ENCODE data around the gene TUBA1A. TPM values are rescaled to one million over a fixed set of nuclear protein-coding genes. Genes with fewer than 3 reads are reported as not detected.
"Not testable (repeated sequence)": the region's sequence is repeated elsewhere in the genome, so short reads cannot be mapped to it uniquely, and the experiment has no call there.

The TUBA1A gene
- total RNA-seq, 1 experiment from 2014 or later = 523 TPM

DNA sequence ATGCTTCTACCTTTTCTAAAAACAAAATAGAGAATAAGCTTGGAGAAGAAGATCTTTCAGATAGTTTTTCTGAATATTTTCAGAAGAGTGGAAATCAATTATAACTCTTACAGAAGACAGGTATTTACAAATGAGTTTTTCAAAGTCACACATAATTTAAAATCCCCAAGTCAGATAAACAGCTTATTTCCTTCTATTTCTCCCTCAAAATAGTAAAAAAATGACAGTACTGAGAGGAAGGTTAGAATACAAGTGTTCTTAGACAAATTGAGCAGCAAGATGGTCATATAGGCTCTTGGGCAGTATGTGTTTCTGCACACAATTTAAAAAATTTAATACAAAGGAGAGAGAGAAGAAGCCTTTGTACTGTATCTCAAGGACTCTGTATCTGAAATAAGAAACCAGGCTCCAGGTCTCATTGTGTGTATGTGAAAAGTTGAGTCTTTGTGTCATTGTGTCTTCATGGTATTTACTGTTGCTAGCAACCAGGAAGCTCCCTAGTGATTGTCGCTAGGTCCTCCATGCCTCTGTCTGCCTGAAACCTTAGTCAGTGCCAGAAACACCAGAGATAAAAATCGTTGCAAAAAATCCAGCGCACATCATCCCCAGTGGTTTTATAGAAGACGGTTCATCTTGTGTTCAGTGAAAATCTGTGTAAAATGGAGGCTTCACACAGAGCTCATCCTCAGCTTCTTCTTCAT is 12.9 kb upstream of the TUBA1A start:
- peak; percentile 20 for DNase-seq (ENCODE audit: low spot score)

DNA sequence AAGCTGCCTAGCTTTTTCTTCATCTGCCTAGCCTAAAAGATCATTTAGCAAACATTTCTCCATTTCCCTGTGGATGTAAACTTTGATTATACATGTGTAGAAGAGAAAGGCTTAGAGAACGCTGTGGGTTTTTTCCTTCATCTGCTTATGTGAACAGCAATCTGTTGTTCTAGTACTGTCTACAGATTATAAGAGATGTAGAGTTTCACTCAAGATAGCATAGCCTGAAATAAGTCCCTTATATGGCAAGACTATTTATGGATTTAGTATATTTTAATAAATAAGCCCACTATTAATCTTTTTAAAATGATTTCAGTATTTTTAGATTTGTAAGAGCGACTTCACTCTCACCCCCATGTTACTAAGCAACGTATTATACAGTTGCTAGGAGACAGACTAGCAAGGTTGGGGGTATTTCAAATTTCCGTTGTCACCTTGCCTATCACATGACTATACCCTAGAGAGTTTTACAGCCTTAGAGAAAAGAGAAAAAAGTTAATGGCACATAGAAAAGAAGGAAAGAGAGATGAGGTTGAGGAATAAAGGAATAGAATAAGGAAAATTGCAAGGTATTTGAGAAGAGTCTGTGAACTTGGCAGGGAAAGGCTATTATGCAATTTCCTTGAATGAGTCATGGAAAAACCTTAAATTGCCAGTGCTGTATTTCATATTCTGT is 12.2 kb upstream of the TUBA1A start:
- DNase-seq (ENCODE audit: low spot score) = peak; percentile 73

DNA sequence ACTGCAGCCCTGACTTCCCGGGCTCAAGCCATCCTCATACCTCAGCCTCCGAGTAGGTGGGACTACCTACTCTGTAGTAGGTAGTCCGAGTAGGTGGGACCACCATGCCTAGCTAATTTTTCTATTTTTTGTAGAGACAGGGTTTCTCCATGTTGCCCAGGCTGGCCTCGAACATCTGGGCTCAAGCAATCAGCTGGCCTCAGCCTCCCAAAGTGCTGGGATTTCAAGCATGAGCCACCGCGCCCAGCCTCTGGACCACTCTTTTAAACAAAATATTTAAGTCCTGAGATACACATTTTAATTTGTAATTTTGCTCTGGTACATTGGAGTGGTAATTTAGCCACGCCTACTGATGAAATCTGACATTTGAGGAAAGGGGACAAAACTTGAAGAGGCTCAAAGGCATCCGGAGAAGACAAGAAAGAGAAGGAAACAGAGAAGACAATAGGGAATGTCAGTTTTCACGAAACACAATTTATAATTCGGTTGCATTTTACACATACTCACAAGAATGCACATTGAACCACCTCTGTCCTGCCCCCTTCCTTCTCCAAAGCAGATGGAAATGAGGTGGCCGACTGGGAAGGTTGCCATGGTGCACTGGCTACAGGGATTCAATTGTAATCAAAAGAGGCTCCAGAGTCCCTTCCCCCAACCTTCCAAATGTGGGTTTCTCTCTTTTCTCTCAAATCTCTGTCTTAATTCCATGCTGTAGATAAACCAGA is 9.7 kb upstream of the TUBA1A start:
- peak; percentile 70 for DNase-seq (ENCODE audit: low spot score)

DNA sequence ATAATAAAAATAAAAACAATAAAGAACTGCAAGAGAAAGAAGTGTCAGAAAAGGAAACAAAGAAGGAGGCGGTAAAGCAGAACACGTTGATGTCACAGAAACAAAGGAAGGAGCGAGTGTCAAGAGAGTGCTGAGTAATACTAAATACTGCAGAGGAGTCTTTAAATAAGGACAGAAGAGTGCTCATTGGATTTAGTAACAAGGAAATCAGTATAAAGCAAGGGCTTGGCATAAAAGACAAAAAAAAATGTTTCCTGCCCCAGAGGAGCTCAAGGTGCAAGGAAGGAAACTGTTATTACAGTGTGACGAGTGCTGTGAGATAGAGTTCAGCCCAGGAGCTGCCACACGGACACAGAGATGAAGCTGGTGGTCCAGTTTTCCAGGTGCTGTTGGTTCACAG is 8.4 kb upstream of the TUBA1A start:
- no peak for DNase-seq (ENCODE audit: low spot score)

DNA sequence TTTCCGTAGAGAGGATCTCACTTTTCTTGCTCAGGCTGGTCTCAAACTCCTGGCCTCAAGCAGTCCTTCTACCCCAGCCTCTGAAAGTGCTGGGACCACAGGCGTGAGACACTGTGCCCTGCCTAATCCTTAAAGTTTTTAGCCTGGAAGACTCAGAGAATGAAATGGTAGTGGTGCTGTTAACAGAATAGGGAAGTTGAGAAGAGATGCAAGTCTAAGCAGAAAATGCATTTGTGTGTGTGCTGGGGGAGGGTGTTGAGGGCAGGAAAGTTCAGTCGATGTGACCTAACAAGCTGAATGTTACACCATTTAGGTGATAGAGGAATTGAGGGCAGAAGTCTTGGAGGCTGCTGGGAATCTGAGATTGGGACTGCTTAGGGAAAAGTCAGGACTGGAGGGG is 6.9 kb upstream of the TUBA1A start:
- no peak for DNase-seq (ENCODE audit: low spot score)

DNA sequence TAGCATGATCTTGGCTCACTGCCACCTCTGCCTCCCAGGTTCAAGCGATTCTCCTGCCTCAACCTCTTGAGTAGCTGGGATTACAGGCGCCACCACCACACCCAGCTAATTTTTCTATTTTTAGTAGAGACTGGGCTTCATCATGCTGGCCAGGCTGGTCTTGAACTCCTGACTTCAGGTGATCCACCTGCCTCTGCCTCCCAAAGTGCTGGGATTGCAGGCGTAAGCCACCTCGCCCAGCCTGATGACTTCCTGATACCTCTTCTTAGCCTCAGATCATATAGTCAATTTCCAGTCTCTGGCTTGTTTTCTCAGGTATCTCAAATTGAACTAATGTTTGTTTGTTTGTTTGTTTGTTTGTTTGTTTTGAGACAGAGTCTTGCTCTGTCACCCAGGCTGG is 4.9 kb upstream of the TUBA1A start:
- not testable (repeated sequence) for DNase-seq (ENCODE audit: low spot score)

DNA sequence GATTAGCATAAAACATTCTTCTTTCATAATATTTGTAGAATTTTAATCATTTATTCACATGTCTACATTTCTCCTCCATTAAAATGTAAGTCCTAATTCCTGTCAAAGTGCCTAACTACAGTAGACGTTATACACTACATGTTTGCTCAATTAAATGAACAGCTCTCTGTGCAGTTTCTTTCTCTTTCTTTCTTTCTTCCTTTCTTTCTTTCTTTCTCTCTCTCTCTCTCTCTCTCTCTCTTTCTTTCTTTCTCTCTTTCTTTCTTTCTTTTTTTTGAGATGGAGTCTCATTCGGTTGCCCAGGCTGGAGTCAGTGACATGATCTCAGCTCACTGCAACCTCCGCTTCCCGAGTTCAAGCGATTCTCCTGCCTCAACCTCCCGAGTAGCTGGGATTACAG is 2.6 kb upstream of the TUBA1A start:
- not testable (repeated sequence) for DNase-seq (ENCODE audit: low spot score)

DNA sequence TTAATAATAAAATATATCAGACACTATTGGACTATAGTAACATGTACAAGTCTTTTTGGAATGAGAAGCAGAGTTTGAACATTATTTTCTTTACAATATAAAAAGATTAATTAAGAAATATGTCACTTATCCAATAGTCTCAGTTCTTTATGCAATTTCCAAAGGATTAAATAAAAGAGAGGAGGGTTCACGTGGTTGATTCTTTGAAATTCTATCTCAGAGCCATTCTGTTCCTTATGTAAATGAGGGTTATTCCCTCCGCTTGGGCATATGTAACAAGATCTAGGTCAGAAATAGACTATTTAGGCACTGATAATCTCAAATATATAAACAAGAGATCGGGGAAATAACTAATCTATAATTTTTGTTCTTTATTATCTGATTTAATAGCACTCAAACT is 2.1 kb upstream of the TUBA1A start:
- no peak for DNase-seq (ENCODE audit: low spot score)

DNA sequence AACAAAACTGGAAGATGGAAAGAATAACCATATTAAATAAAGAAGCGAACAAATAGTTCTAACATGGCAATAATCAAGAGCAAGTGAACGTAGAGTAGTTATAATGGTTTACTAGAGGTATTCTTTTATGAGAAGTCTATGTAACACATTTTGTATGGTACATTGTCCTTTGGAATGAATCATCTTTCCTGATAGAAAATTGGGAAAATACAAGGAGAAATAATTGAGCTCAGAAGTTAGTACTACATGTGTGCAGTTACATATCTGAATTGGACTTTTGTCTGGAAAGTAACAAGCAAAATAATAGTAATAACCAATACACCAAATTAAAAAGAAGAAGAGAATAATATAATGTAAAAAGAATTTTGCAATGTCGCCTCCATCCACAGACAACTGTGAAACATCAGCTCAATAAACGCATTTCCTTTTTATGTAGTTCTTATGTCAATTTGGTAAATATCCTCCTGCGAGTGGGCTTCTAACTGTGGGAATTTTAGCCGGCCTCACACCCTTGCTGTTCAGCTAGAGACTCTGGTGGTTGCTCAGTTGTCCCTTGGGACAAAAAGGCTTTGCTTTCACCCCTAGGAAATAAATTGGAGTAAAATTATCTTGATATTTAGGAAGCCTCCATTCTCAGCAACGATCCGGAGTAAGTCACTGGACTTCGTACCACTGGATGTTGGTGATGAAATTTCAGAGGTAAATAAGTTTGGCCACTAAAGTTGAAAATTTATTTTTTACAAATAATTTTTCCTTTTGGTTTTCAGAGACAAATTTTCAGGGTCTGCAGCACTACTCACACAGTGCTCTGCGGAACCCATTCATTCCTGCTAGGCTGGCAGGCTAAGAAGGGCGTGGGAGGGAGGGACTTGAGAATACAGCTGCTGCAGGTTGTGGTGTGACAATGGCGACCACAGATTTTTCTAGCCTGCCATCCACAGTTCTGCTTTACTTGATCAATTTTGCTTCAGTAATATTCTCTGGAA is 1.1 kb upstream of the TUBA1A start:
- DNase-seq (ENCODE audit: low spot score) = no peak

DNA sequence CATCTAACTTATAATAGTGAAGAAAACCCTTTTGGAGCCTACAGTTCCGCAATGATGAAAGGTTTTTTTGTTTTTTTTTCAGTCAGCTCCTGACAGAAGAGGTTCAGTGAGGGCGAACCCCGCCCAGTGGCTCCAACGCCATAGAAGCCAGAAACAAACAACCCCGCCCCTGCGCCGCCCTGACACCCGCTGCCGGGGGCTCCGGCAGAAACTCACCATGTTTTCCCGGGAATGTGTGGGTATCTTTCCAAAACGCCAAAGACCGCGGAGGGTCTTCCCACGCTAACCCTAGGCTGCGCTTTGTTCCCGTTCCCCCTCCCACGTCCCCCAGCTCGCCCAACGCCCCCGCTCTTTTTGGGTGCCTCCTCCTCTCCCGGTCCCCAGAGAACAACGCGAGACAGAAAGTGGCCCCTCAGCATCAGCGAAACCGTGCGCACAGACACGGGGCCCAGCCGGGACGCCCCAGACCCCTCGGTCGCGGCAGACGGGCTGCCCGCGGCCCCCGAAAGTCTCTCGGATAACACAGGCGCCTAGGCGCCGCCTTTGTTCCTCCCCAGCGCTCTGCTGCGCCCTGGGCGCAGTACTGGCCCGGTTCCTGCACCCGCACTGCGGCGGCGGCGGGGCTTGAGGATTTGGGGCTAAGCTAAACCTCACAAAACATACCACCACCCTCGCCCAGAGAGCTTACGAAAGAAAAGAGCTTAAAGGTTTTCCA is 522 bp downstream of the TUBA1A start:
- DNase-seq (ENCODE audit: low spot score) = peak; percentile 43

DNA sequence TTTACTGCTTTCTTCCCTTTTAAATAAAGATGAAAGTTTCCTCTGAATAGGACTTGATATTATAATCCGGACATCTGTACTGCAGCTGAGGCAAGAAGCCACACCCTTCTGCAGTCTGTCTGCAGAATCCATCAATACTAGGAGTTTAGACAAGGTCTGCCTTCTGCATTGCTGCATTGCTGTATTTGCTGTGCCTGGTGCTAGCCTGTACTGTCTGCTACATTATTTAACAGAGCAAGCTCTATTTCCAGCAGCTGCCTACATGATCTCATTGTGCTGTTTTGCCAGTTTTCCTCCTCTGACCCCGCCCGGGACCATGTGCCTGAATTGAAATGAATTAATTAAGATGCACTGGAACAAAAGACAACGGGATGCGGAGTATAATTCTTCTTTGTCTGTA is 1.7 kb downstream of the TUBA1A start:
- DNase-seq (ENCODE audit: low spot score) = no peak

DNA sequence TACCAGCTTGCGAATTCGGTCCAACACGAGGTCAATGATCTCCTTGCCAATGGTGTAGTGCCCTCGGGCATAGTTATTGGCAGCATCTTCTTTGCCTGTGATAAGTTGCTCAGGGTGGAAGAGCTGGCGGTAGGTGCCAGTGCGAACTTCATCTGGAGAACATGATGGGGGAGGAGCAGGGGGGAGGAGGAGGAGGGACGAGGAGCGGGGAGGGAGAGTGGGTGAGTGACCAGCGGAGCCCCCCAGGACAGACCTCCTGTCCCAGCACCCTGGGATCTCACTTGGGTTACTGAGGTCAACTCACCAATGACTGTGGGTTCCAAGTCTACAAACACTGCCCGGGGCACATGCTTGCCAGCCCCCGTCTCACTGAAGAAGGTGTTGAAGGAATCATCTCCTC is 2.6 kb downstream of the TUBA1A start:
- DNase-seq (ENCODE audit: low spot score) = not testable (repeated sequence)

DNA sequence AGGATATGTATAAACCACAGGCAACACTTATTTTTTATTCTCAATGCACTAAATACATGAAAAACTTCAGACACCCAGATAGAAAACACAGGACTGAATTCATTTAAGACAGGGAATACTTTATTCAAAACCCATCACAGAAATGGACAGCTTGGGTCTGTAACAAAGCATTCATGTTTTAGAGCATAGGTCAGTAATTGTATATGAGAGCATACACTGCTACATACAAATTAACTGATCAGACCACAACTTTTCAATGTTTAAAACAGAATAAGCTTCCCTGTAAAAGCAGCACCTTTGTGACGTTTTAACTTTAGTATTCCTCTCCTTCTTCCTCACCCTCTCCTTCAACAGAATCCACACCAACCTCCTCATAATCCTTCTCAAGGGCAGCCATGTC is 4.2 kb downstream of the TUBA1A start:
- DNase-seq (ENCODE audit: low spot score) = not testable (repeated sequence)

DNA sequence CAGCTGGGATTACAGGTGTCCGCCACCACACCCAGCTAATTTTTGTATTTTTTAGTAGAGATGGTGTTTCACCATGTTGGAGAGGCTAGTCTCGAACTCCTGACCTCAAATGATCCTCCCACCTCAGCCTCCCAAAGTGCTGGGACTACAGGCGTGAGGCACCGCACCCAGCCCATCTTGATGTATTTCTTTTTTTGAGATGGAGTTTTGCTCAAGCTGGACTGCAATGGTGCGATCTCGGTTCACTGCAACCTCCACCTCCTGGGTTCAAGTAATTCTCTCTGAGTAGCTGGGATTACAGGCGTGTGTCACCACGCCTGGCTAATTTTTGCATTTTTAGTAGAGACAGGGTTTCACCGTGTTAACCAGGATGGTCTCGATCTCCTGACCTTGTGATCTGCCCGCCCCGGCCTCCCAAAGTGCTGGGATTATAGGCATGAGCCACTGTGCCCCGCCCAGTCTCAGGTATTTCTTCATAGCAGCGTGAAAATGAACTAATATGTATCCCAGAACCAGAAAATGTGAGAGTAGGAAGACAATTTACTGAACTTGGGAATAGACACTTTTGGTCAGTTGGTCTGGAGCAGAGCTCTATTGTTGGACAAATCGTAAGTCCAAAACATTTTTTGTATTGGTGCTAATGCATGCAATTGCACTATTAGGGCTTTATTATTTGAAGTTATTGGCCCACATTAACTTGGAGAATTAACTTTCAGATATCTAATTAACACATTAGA is 5.5 kb downstream of the TUBA1A start:
- DNase-seq (ENCODE audit: low spot score) = not testable (repeated sequence)

DNA sequence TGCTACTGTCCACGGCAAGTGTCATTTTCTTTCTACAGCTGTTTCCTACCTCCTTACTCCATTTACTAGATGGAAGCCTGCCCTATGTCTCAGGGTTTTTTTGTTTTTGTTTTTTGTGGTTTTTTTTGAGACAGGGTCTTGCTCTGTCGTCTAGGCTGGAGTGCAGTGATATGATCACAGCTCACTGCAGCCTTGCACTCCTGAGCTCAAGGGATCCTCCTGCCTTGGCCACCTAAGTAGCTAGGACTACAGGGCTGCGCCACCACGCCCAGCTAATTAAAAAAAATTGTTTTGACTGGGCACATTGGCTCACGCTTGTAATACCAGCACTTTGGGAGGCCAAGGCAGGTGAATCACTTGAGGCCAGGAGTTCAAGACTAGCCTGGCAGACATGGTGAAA is 14.7 kb downstream of the TUBA1A start:
- DNase-seq (ENCODE audit: low spot score) = no peak

DNA sequence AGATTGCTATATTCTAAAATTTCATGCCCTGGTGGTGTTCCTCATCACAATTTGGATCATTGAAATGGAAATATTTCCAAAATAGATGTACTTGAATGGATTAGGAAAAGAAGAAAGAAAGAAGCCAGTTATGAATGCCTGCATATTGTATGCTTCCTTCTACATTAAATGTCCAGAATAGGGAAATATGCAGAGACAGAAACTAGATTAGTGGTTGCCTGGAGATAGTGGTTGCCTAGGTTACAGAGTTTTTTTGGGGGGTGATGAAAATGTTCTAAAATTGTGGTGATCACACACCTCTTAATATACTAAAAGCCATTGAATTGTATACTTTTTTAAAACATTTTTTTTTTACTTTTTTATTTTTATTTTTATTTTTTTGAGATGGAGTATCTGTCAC is 18.0 kb downstream of the TUBA1A start:
- no peak for DNase-seq (ENCODE audit: low spot score)

DNA sequence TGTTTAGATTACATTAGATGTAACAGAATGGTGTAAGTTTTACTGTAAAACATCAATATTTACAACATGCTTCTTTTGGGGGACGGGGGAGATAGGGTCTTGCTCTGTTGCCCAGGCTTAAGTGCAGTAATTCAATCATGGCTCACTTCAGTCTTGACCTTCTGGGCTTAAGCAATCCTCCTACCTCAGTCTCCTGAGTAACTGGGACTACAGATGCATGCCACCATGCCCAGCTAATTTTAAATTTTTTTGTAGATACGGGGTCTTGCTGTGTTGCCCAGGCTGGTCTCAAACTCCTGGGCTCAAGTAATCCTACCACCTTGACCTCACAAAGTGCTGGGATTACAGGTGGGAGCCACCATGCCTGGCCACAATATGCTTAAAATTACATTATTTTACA is 23.8 kb downstream of the TUBA1A start:
- DNase-seq (ENCODE audit: low spot score) = no peak

DNA sequence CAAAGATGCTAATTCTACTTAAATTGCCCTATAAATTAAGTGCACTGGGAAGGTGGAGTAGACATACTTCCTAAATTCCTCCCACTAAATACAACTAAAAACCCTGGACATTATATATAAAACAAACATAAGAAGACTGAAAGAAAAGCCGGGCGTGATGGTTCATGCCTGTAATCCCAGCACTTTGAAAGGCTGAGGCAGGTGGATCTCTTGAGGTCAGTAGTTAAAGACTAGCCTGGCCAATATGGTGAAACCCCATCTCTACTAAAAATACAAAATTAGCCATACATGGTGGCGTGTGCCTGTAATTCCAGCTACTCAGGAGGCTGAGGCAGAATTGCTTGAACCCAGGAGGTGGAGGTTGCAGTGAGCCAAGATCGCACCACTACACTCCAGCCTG is 27.0 kb downstream of the TUBA1A start:
- DNase-seq (ENCODE audit: low spot score) = not testable (repeated sequence)

DNA sequence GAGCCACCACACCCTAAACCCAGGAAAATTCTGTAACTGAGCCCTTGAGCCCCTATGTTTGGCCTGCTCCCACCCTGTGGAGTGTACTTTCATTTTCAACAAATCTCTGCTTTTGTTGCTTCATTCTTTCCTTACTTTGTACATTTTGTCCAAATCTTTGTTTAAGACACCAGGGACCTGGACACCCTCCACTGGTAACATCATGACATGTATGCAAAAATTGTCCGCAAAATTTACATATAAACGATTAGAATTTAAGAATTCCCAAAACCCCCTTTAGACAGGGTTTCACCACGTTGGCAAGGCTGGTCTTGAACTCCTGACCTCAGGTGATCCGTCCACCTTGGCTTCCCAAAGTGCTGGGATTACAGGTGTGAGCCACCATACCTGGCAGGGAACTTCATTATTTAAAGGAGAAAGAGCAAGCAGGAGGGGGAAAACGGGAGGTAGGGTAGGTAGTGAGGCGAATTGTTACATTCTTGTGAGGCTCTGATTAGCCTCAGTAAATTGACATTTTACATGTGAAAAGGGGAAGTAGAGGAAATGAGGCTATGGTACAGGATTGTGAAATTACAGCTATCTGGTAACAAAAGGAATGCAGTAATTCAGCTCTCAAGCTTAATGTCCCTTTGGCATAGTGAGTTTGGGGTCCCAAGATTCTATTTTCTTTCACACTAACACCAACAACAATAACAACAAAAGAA is 27.6 kb downstream of the TUBA1A start:
- DNase-seq (ENCODE audit: low spot score) = no peak

DNA sequence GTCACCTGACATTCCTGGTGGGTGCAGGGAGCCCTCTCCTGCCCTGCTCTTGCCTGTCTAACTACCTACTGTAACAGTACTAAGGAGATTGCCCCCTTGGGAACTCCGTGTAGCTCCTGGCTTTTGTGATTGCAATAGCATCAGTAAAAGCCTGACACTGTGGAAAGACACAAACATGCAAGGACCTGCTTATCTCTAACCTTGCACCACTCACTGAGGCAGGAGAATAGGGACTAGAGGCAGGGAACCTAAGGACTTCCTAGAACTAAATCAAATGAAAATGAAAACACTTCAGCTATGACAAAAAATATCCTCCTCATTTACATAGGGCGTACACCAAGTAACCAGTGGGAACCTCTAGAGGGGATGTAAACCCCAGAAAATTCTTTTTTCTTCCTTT is 28.5 kb downstream of the TUBA1A start:
- DNase-seq (ENCODE audit: low spot score) = no peak
